Measurements from ENCODE around the gene NTM. TPM values are rescaled to one million over a fixed set of nuclear protein-coding genes. Genes with fewer than 3 reads are reported as not detected.

Gene NTM
- total RNA-seq, 2 donors from 2014 or later, result 0.26 to 3.6 TPM

DNA sequence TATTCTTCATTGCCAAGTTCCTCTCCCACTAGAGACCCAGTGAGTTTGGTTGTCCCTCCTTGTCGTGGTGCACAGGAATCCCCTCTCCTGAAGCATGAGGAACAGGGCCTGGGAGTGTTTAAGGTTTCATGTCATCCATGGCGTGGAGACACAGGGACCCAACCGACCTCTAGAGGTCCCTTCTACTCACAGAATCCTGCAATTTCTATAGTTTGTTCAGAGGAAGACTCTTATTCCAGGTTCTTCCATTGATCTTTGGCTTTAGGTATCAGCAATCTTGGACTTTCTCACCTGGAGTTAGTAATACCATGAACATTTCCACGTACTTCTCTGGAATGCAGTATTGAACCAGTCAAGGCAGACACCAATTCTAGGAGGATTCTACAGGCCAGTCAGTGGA, 548.2 kb downstream of the NTM start:
- intact Hi-C loops (cut with DNase I), result no loop called here
- H3K4me1 ChIP-seq, result peaks cover 22% of the 10 kb centered on the region
- H3K27me3 ChIP-seq, result no peaks in the 10 kb centered on the region
- no peak for ATAC-seq
- H3K27ac ChIP-seq, result no peak overlapping the region
- no peaks in the 10 kb centered on the region for H3K9me3 ChIP-seq
- DNase-seq, result no peak
- H3K4me3 ChIP-seq, result no peak overlapping the region
- 75 to 77% methylated on average over 4 of the region's 4 CpGs for WGBS, 2 donors
- TF ChIP-seq, protein P1, sequence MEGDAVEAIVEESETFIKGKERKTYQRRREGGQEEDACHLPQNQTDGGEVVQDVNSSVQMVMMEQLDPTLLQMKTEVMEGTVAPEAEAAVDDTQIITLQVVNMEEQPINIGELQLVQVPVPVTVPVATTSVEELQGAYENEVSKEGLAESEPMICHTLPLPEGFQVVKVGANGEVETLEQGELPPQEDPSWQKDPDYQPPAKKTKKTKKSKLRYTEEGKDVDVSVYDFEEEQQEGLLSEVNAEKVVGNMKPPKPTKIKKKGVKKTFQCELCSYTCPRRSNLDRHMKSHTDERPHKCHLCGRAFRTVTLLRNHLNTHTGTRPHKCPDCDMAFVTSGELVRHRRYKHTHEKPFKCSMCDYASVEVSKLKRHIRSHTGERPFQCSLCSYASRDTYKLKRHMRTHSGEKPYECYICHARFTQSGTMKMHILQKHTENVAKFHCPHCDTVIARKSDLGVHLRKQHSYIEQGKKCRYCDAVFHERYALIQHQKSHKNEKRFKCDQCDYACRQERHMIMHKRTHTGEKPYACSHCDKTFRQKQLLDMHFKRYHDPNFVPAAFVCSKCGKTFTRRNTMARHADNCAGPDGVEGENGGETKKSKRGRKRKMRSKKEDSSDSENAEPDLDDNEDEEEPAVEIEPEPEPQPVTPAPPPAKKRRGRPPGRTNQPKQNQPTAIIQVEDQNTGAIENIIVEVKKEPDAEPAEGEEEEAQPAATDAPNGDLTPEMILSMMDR (IDR thresholded peaks at IDR 0.05), result no peak
- no peak for TF ChIP-seq POLR2A (IDR thresholded peaks at IDR 0.05)
- no peaks in the 10 kb centered on the region for H3K36me3 ChIP-seq (replicated peaks in 1 of 2; ENCODE audit: insufficient read depth in 1 of 2, low read depth in 2 of 2)

DNA sequence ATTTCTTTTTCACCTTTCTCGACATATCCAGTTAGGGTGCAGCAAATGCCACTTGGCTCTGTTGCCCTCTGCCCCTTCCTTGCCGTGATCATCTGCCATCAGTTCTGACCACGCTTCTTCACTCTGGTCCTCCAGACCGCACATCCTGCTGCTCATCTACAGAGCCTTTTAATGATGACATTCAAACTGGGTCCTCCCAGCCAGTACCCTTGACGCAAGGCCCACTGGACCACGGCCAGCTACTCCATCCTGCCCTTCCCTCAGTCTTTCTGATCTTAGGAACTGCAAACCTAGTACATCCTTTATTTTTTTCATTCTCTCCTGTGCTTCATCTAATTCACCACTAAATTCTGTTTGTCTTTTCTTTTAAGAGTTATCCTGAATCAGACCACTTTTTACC, 551.8 kb downstream of the NTM start:
- TF ChIP-seq, protein P1 (IDR thresholded peaks at IDR 0.05), result no peak
- no peak for TF ChIP-seq POLR2A (IDR thresholded peaks at IDR 0.05)
- Histone ChIP-seq H3K27ac (no peak overlapping the region), H3K27me3 (no peaks in the 10 kb centered on the region), H3K4me3 (no peak overlapping the region), H3K9me3 (no peaks in the 10 kb centered on the region), H3K4me1 (peaks cover 45% of the 10 kb centered on the region), H3K36me3 (replicated peaks in 1 of 2; ENCODE audit: insufficient read depth in 1 of 2, low read depth in 2 of 2) (no peaks in the 10 kb centered on the region)
- 90 to 94% methylated on average over 6 of the region's 6 CpGs for WGBS, 2 donors
- DNase-seq, result no peak
- ATAC-seq, result no peak
- intact Hi-C loops (cut with DNase I), result no loop called here

DNA sequence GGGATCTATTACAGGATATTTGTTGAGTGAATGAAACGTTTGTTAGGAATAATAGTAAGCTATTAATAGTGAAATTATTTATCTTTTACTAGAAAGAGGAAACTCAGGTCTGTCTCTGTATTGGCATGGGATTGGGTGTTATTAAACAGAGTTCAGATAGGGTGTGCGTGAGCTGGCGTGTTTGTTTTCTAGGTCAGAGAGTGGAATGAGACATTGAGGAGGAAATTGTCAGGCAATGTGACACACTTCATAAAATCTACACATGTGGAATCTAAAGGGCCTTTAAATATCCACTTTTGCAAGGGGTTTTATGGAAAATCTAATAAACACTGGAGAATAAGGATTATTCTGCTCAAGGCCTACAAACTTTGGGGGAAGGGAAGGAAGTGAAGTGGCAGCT, 552.9 kb downstream of the NTM start:
- no peaks in the 10 kb centered on the region for H3K27me3 ChIP-seq
- H3K4me3 ChIP-seq, result no peak overlapping the region
- no peak for ATAC-seq
- WGBS, 2 donors, result 14 to 25% methylated on average over 3 of the region's 3 CpGs
- no peaks in the 10 kb centered on the region for H3K9me3 ChIP-seq
- H3K4me1 ChIP-seq, result peaks cover 34% of the 10 kb centered on the region
- DNase-seq, result no peak
- H3K36me3 ChIP-seq (replicated peaks in 1 of 2; ENCODE audit: insufficient read depth in 1 of 2, low read depth in 2 of 2), result no peaks in the 10 kb centered on the region
- intact Hi-C loops (cut with DNase I), result no loop called here
- no peak for TF ChIP-seq POLR2A (IDR thresholded peaks at IDR 0.05)
- TF ChIP-seq, protein P1 (IDR thresholded peaks at IDR 0.05), result no peak
- peak overlapping the region in 3 of 4 donors; percentile 13 to 64 (median 53) for H3K27ac ChIP-seq

DNA sequence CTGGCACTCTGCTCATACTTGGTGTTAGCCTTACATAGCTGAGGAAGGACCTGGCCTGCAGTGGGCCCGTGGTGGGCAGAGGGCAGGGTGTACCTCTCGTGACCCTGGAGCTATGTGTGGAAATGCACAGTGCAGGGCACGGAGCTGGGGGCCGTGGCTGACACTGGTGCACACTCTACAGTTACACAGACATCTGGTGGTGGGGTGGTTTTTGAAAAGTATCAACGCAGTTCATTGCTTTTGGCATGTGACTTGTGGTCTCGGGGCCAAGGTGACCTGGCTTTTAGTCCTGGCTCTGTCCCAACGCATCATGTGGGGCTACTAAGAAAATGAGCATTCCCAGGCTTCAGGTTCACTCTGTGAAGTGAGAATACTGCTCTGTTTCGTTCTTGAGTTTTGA, 553.6 kb downstream of the NTM start:
- DNase-seq, result no peak
- intact Hi-C loops (cut with DNase I), result no loop called here

DNA sequence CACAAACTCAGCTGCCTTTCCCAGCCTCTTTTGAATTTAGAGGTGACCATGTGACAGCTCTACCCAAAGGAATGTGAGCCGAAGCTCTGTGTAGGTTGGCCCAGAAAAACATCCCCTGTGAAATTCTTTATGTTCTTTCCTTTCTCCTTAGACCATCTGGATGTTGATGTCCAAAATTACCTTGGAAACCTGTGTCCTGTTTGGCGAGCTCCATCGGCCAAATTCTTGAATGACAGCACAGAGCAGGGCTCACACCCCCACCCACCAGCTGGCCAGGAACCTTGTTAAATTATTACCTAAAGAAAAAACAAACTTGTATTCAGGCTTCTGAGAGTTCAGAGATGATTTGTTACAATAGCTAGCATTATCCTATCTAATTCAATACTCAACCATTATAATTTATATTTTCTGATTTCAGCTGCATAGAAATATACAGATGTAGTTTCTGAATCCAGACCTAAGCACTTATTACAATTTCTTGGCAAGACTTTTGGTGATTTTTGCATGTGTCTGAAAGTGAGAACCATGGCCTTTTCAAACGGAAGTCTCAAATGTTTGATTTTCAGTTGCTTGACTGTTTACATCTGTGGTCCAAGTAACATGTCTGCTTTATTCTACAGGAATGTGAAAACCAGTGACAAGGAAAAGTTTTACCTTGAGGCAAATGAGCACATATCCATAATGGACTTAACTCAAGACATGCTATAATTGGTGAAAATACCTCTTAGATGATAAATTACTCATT, 554.2 kb downstream of the NTM start:
- Histone ChIP-seq H3K36me3 (replicated peaks in 1 of 2; ENCODE audit: insufficient read depth in 1 of 2, low read depth in 2 of 2) (no peaks in the 10 kb centered on the region), H3K4me3 (no peak overlapping the region), H3K27me3 (no peaks in the 10 kb centered on the region), H3K4me1 (peaks cover 34% of the 10 kb centered on the region), H3K9me3 (no peaks in the 10 kb centered on the region), H3K27ac (peak overlapping the region in 3 of 4 donors; percentile 13 to 64 (median 53))
- intact Hi-C loops (cut with DNase I), result no loop called here
- TF ChIP-seq, protein P1 (IDR thresholded peaks at IDR 0.05), result no peak
- TF ChIP-seq POLR2A (IDR thresholded peaks at IDR 0.05), result no peak
- DNase-seq (peak; percentile 57 to 76 (median 64)), ATAC-seq (peak; percentile 80)
- WGBS, 2 donors, result 11 to 16% methylated on average over 4 of the region's 4 CpGs

More for the DNA sequence above, 553.6 kb downstream of the NTM start:
- H3K4me3 ChIP-seq, result no peak overlapping the region
- no peak for TF ChIP-seq POLR2A (IDR thresholded peaks at IDR 0.05)
- no peak for ATAC-seq
- WGBS, 2 donors, result 14 to 55% methylated on average over 5 to 8 of the region's 8 CpGs
- H3K36me3 ChIP-seq (replicated peaks in 1 of 2; ENCODE audit: insufficient read depth in 1 of 2, low read depth in 2 of 2), result no peaks in the 10 kb centered on the region
- peaks cover 34% of the 10 kb centered on the region for H3K4me1 ChIP-seq
- H3K27ac ChIP-seq, result peak overlapping the region in 3 of 4 donors; percentile 13 to 64 (median 53)
- no peaks in the 10 kb centered on the region for H3K27me3 ChIP-seq
- H3K9me3 ChIP-seq, result no peaks in the 10 kb centered on the region
